ENCODE measurements around the gene ANKRD16.

DNA sequence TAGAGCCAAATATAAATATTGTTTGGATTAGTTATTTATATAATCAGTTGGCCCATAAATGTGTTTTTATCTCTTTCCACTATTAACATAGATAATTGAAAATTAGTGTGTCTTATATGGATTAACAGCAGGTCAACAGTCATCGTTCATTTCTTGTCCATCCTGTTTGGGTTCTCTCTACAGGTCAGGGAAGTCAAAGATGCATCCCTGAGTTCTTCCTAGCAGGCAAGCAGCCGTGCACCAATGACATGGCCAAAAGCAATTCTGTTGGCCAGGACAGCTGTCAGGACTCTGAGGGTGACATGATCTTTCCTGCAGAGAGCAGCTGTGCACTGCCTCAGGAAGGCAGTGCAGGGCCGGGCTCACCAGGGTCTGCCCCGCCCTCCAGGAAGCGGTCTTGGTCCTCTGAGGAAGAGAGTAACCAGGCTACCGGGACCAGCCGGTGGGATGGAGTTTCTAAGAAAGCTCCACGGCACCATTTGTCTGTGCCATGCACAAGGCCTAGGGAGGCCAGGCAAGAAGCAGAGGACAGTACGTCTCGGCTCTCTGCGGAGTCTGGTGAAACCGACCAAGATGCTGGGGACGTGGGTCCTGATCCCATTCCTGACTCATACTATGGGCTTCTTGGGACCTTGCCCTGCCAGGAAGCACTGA, 16.3 kb upstream of the ANKRD16 start:
- no peak for TF ChIP-seq EZH2 (IDR thresholded peaks at IDR 0.05)
- TF ChIP-seq POLR2AphosphoS5 (IDR thresholded peaks at IDR 0.05; ENCODE audit: borderline replicate concordance, low read depth, low read length), result no peak
- no peak for TF ChIP-seq FOXP2 (optimal IDR thresholded peaks at IDR 0.05; ENCODE audit: control extremely low read depth, extremely low read length, insufficient read depth)

All from SK-N-MC (cell line).